ENCODE data around the gene NAA38.
"Not testable (repeated sequence)": the region's sequence is repeated elsewhere in the genome, so short reads cannot be mapped to it uniquely, and the experiment has no call there.

The NAA38 gene

DNA sequence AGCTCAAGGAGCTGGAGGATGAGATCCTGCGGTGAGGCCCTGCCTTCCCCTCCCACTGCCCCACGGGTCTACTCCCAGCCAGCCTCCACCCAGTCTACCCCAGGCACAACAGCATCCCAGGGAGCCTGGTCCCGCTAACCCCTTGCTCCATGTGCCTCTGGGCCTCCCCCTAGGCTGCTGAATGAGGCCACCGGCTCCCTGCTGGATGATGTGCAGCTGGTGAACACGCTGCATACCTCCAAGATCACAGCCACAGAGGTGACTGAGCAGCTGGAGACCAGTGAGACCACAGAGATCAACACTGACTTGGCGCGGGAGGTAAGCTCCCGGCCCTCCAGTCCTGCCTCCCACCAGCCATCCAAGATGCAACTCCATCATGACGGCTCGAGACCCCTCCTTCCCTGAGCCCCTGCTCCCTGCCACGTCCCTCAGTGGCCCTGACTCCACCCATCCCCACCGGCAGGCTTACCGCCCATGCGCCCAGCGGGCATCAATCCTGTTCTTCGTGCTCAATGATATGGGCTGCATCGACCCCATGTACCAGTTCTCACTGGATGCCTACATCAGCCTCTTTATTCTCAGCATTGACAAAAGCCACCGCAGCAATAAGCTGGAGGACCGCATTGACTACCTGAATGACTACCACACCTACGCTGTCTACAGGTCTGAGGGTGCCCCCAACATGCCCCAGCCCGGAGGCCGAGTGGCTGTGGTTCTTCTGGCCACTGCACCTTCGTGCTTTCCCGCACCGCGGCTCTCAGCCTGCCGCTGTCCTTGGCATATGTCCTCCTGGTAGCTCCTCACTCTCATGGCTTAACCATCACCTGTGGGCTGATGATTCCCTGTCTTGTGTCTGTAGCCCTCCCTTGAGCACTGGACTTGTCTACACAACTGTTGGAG is 38.4 kb downstream of the NAA38 start:
- no peak for DNase-seq

DNA sequence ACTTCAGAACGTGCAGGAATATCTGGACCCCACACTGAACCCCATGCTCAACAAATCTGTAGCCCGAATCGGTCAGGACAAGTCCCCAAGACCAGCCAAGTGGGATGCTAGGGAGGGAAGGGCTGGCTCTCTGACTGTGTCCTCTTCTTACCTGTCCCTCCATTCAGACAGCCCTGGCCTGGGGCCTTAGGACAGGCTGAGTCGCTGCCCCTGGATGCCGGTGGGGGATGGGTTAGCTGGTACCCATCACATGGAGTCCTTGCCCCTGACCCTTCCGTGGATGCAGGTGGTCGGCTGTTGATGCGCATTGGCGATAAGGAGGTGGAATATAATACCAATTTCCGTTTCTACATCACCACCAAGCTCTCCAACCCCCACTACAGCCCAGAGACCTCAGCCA is 39.3 kb downstream of the NAA38 start:
- DNase-seq, result no peak

DNA sequence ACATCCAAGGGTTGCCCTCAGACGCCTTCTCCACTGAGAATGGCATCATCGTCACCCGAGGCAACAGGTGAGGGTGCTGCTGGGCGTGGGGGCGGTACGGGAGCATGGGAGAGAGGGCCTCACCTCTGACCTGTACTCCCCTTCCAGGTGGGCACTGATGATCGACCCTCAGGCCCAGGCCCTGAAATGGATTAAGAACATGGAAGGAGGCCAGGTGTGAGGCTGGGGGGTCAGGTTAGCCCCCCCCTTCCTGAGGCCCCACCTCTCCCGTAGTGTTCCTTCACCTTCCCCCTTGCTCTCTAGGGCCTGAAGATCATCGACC is 39.8 kb downstream of the NAA38 start:
- DNase-seq, result no peak

DNA sequence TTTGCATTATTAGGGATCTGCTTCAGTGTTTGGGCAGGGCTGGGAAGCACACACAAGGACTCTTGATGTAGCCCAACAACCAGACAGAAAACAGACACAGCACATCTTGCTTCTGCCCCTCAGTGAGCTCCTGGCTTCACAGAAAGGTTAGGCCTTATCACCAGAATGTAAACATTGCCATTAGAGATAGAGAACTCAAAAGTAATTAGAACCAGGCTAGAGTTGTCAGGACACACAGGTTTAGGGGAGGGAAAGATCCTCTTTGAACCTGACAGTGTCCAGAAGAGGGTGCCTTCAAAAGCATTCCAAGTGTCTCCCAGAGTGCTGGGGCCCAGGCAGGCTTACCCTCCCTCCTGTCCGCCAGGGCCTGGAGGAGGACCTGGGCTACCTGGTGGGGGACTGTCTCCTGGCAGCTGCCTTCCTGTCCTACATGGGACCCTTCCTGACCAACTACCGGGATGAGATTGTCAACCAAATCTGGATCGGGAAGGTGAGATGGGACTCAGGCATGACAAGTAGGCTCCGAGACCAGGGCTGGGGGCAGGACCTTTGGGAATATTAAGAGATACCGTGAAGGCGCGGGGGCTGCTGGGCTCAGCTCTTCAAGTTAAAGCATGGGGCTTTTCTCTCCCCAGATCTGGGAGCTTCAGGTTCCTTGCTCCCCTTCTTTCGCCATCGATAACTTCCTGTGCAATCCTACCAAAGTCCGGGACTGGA is 40.3 kb downstream of the NAA38 start:
- no peak for DNase-seq

DNA sequence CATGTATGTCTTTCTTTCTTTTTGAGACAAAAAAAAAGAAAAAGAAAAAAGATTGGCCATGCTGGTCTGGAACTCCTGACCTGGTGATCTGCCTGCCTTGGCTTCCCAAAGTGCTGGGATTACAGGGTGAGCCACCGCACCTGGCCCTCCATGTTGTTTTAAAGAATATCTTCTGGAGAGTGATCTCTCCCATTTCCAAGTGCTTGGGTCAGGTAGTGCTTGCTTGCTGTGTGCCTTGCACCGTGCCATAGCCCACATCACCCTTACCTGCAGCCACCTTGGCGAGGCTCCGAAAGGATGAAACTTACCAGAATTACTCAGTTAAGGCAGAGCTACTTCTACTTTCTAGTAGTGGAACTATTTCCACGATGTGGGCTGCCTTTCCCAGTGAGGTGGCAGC is 42.4 kb downstream of the NAA38 start:
- no peak for DNase-seq

DNA sequence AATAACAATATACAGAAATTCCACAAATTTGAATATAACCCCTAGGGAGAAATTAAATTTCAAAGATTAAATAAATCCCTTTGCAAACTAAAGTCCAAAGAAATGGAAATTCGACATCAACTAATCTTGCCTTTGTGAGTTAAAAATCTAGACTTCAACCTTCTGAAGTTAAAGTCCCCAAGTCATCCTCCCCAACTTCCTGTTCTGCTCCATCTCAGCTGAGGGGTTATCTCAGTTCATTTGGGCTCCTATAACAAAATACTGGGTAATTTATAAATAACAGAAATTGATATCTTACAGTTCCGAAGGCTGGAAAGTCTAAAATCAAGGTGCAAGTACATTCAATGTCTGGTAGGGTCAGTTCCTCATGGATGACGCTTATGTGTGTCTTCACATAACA is 46.1 kb downstream of the NAA38 start:
- DNase-seq, result no peak

DNA sequence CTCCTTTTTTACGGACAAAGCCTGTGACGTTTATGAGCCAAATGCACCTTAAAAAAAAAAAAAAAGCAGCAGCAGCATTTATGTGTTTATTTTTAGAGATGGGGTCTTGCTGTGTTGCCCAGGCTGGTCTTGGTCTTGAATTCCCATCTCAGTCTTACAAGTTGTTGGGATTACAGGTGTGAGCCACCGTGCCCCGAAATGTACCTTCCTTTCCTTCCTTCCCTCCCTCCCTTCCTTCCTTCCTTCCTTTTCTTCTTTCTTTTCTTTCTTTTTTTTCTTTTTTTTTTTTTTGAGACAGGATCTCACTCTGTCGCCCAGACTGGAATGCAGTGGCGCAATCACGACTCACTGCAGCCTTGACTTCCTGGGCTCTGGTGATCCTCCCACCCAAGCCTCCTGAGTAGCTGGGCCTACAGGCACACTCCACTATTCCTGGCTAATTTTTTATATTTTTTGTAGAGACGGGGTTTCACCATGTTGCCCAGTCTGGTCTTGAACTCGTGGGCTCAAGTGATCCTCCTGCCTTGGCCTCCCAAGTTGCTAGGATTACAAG is 47.5 kb downstream of the NAA38 start:
- DNase-seq, result not testable (repeated sequence)

DNA sequence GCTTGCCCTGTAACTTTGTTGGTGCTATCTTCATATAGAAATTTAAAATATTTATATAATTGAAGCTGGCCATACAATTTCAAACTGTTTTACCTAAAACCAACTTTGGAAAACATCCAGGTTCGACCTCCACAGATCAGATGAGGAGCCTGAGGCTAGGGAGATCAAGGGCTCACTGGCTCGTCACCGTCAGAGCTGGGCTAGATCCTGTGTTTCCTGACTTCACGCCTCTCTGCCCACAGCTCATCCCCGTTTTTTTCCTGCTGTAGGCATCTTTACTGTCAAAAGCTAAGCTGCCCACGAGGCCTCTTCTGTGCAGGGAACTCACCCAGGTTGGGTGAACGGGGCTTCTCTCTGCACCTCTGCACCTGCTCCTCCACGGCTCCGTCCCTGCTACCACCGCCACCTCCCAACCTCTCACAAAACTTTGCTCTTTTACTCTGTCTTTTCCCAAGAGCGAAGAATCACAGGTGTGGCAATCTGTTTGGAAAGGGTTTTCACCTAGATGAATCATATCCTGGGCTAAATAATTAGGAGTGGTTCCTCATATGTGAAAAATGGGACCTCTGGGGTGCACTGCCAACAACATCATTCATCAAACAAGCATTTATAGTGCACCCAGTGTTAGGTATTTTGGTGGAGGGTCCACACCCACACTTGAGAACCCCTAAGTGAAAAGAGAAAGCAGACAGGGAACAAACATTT is 48.1 kb downstream of the NAA38 start:
- no peak for DNase-seq

DNA sequence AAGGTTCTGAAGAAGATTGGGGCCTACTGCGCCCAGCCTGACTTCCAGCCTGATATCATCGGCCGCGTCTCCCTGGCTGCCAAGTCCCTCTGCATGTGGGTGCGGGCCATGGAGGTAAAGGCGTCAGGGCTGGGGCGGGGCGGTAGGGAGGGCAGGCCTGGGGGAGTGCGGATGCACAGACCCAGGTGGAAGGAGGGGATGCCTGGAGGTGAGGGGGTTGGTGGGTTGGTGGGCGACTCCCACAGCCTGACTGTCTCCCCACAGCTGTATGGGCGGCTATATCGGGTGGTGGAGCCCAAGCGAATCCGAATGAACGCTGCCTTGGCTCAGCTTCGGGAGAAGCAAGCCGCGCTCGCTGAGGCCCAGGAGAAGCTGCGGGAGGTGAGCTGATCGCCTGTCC is 50.2 kb downstream of the NAA38 start:
- no peak for DNase-seq

Data from cerebellar nuclear complex (tissue), 1 donor.